Activated CD4-positive, alpha-beta T cell treated with anti-CD3 and anti-CD28 coated beads, Interleukin-2, amount 10 ng/mL, durations not matched to agents 24 days and 14 days (primary cell): ENCODE data around the gene INHBB. TPM values are rescaled to one million over a fixed set of nuclear protein-coding genes. Genes with fewer than 3 reads are reported as not detected.

Experiments used
- DNase-seq: peaks from one replicate; pipeline ENCODE4 v3.0.0; 2022
- H3K27ac Mint-ChIP-seq: one replicate; pipeline ENCODE4 v1.8.0; 2022; ENCODE audit warnings: mild to moderate bottlenecking, mixed read lengths
- H3K27me3 Mint-ChIP-seq: one replicate; pipeline ENCODE4 v1.8.0; 2022; ENCODE audit warnings: mixed read lengths
- H3K36me3 Mint-ChIP-seq: one replicate; pipeline ENCODE4 v1.8.0; 2022; ENCODE audit warnings: low read depth, mild to moderate bottlenecking, mixed read lengths
- H3K4me1 Mint-ChIP-seq: one replicate; pipeline ENCODE4 v1.8.0; 2021; ENCODE audit warnings: mixed read lengths
- H3K4me3 Mint-ChIP-seq: one replicate; pipeline ENCODE4 v1.8.0; 2022; ENCODE audit warnings: mild to moderate bottlenecking, moderate library complexity, mixed read lengths
- H3K9me3 Mint-ChIP-seq: one replicate; pipeline ENCODE4 v1.8.0; 2021; ENCODE audit warnings: mixed read lengths
- intact Hi-C: fragments of 100-400 bp; cut with micrococcal nuclease; formaldehyde crosslinking; loops from one replicate; pipeline ENCODE4 v1.15.1; 2023
- total RNA-seq: library from RNA; stranded (reverse); gene quantifications from 2 replicates; pipeline ENCODE4 v1.2.3, GENCODE V29; 2022

The INHBB gene
- total RNA-seq, 1 donor from 2014 or later = not detected

- Mint-ChIP-seq H3K27me3 (no peaks in the 10 kb centered on the region), H3K36me3 (no peaks in the 10 kb centered on the region), H3K4me1 (no peaks in the 10 kb centered on the region), H3K27ac (no peak overlapping the region), H3K4me3 (no peak overlapping the region), H3K9me3 (no peaks in the 10 kb centered on the region)
- DNase-seq = no peak
- intact Hi-C loops = no loop called here
Measured at GRCh38 chr2:120362926-120363325, 17.0 kb downstream of the INHBB start.

- Mint-ChIP-seq H3K36me3 (no peaks in the 10 kb centered on the region), H3K4me3 (no peak overlapping the region), H3K27ac (no peak overlapping the region), H3K4me1 (no peaks in the 10 kb centered on the region), H3K9me3 (no peaks in the 10 kb centered on the region), H3K27me3 (peaks cover 6% of the 10 kb centered on the region)
- intact Hi-C loops = no loop called here
- no peak for DNase-seq
Measured at GRCh38 chr2:120365236-120365793, 19.4 kb downstream of the INHBB start.

- no peak overlapping the region for H3K4me3 Mint-ChIP-seq
- H3K9me3 Mint-ChIP-seq = no peaks in the 10 kb centered on the region
- H3K36me3 Mint-ChIP-seq = no peaks in the 10 kb centered on the region
- no peak overlapping the region for H3K27ac Mint-ChIP-seq
- intact Hi-C loops = no loop called here
- H3K27me3 Mint-ChIP-seq = peaks cover 9% of the 10 kb centered on the region
- no peaks in the 10 kb centered on the region for H3K4me1 Mint-ChIP-seq
- DNase-seq = no peak
Measured at GRCh38 chr2:120366698-120367097, 20.8 kb downstream of the INHBB start.

- intact Hi-C loops = no loop called here
- no peak for DNase-seq
- no peaks in the 10 kb centered on the region for H3K4me1 Mint-ChIP-seq
- H3K27me3 Mint-ChIP-seq = peaks cover 9% of the 10 kb centered on the region
- H3K27ac Mint-ChIP-seq = no peak overlapping the region
- H3K36me3 Mint-ChIP-seq = no peaks in the 10 kb centered on the region
- H3K4me3 Mint-ChIP-seq = no peak overlapping the region
- no peaks in the 10 kb centered on the region for H3K9me3 Mint-ChIP-seq
Measured at GRCh38 chr2:120367221-120367620, 21.3 kb downstream of the INHBB start.

- no peak overlapping the region for H3K27ac Mint-ChIP-seq
- H3K4me3 Mint-ChIP-seq = no peak overlapping the region
- H3K27me3 Mint-ChIP-seq = peaks cover 9% of the 10 kb centered on the region
- no peaks in the 10 kb centered on the region for H3K4me1 Mint-ChIP-seq
- DNase-seq = no peak
- H3K9me3 Mint-ChIP-seq = no peaks in the 10 kb centered on the region
- intact Hi-C loops = no loop called here
- H3K36me3 Mint-ChIP-seq = no peaks in the 10 kb centered on the region
Measured at GRCh38 chr2:120367649-120368048, 21.7 kb downstream of the INHBB start.

GRCh38 chr2:120368086-120368485 is 22.1 kb downstream of the INHBB start:
- DNase-seq = no peak
- Mint-ChIP-seq H3K4me1 (no peaks in the 10 kb centered on the region), H3K27me3 (peaks cover 9% of the 10 kb centered on the region), H3K9me3 (no peaks in the 10 kb centered on the region), H3K4me3 (no peak overlapping the region), H3K36me3 (no peaks in the 10 kb centered on the region), H3K27ac (no peak overlapping the region)
- intact Hi-C loops = no loop called here

- intact Hi-C loops = no loop called here
- H3K27ac Mint-ChIP-seq = no peak overlapping the region
- DNase-seq = no peak
- no peaks in the 10 kb centered on the region for H3K4me1 Mint-ChIP-seq
- H3K4me3 Mint-ChIP-seq = no peak overlapping the region
- no peaks in the 10 kb centered on the region for H3K9me3 Mint-ChIP-seq
- H3K27me3 Mint-ChIP-seq = peaks cover 9% of the 10 kb centered on the region
- no peaks in the 10 kb centered on the region for H3K36me3 Mint-ChIP-seq
Measured at GRCh38 chr2:120369250-120369649, 23.3 kb downstream of the INHBB start.

GRCh38 chr2:120371969-120372625 is 26.2 kb downstream of the INHBB start:
- Mint-ChIP-seq H3K27me3 (peaks cover 9% of the 10 kb centered on the region), H3K9me3 (no peaks in the 10 kb centered on the region), H3K4me3 (no peak overlapping the region), H3K27ac (no peak overlapping the region), H3K4me1 (no peaks in the 10 kb centered on the region), H3K36me3 (no peaks in the 10 kb centered on the region)
- DNase-seq = no peak
- intact Hi-C loops = no loop called here

- no peaks in the 10 kb centered on the region for H3K36me3 Mint-ChIP-seq
- H3K27me3 Mint-ChIP-seq = peaks cover 9% of the 10 kb centered on the region
- H3K4me1 Mint-ChIP-seq = no peaks in the 10 kb centered on the region
- intact Hi-C loops = no loop called here
- H3K4me3 Mint-ChIP-seq = no peak overlapping the region
- H3K9me3 Mint-ChIP-seq = no peaks in the 10 kb centered on the region
- H3K27ac Mint-ChIP-seq = no peak overlapping the region
- DNase-seq = no peak
Measured at GRCh38 chr2:120372816-120373215, 26.9 kb downstream of the INHBB start.

- Mint-ChIP-seq H3K27me3 (peaks cover 9% of the 10 kb centered on the region), H3K4me3 (no peak overlapping the region), H3K9me3 (no peaks in the 10 kb centered on the region), H3K36me3 (no peaks in the 10 kb centered on the region), H3K4me1 (no peaks in the 10 kb centered on the region), H3K27ac (no peak overlapping the region)
- DNase-seq = no peak
- intact Hi-C loops = no loop called here
Measured at GRCh38 chr2:120373424-120373823, 27.5 kb downstream of the INHBB start.

GRCh38 chr2:120374821-120375220 is 28.9 kb downstream of the INHBB start:
- no peaks in the 10 kb centered on the region for H3K36me3 Mint-ChIP-seq
- no peaks in the 10 kb centered on the region for H3K9me3 Mint-ChIP-seq
- intact Hi-C loops = no loop called here
- H3K4me1 Mint-ChIP-seq = no peaks in the 10 kb centered on the region
- DNase-seq = no peak
- H3K27ac Mint-ChIP-seq = no peak overlapping the region
- H3K27me3 Mint-ChIP-seq = peaks cover 6% of the 10 kb centered on the region
- H3K4me3 Mint-ChIP-seq = no peak overlapping the region

GRCh38 chr2:120375251-120376020 is 29.5 kb downstream of the INHBB start:
- peaks cover 2% of the 10 kb centered on the region for H3K27me3 Mint-ChIP-seq
- H3K4me3 Mint-ChIP-seq = no peak overlapping the region
- no peak for DNase-seq
- H3K9me3 Mint-ChIP-seq = no peaks in the 10 kb centered on the region
- H3K4me1 Mint-ChIP-seq = no peaks in the 10 kb centered on the region
- no peak overlapping the region for H3K27ac Mint-ChIP-seq
- no peaks in the 10 kb centered on the region for H3K36me3 Mint-ChIP-seq
- intact Hi-C loops = no loop called here

- H3K4me3 Mint-ChIP-seq = no peak overlapping the region
- no peak for DNase-seq
- H3K9me3 Mint-ChIP-seq = no peaks in the 10 kb centered on the region
- H3K4me1 Mint-ChIP-seq = no peaks in the 10 kb centered on the region
- intact Hi-C loops = no loop called here
- no peaks in the 10 kb centered on the region for H3K27me3 Mint-ChIP-seq
- H3K36me3 Mint-ChIP-seq = no peaks in the 10 kb centered on the region
- H3K27ac Mint-ChIP-seq = no peak overlapping the region
Measured at GRCh38 chr2:120376101-120376500, 30.2 kb downstream of the INHBB start.
